Measurements from ENCODE around the gene GABRR3. TPM values are rescaled to one million over a fixed set of nuclear protein-coding genes. Genes with fewer than 3 reads are reported as not detected.
A peak's percentile ranks its signal among the peaks of the same experiment; 100 is the strongest.
"Not testable (repeated sequence)": the region's sequence is repeated elsewhere in the genome, so short reads cannot be mapped to it uniquely, and the experiment has no call there.

Gene GABRR3
- total RNA-seq, 1 donor from 2014 or later = not detected

DNA sequence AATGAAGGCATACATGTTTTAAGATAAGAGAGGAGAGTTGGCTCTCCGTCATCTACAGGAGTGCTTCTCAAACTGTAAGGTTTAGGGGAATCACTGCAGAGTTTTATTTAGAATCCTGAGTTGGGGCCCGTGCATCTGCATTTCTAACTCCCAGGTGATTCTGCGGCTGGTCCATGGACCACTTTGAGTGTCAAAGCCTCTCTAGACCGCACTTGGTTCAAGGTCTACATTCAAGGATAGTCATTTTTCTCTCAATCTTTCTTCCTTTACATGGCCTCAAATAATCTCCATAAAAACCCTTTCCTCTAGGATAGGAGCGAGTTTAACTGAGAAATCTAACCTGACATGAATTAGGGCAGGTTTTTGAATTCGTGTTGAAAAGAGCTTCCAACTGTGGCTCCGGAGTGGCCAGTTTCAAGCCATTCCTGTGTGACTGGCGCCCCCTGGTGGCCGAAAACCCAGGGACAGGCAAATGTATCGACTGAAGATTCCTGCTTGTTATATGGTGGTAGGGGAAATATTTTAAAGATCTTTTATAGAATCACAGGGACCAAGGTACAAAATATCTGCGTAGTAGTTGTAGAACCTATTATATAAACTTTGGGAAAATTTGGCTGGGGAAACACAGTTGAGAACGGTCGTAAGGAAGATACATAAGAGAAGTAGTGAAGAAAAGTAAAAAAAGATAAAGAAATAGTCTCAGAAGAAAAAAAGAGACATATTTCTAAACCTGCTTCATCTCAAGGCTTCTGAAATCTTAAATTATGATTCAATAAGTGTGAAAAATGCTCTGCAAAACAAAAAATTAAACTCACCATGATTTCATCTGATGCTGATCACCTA, 11.9 kb downstream of the GABRR3 start:
- peak; percentile 81 for DNase-seq (ENCODE audit: low read depth)

- peak; percentile 58 for DNase-seq (ENCODE audit: low read depth)
Observed at GRCh38 chr3:98021830-98022560, 13.1 kb downstream of the GABRR3 start.

DNA sequence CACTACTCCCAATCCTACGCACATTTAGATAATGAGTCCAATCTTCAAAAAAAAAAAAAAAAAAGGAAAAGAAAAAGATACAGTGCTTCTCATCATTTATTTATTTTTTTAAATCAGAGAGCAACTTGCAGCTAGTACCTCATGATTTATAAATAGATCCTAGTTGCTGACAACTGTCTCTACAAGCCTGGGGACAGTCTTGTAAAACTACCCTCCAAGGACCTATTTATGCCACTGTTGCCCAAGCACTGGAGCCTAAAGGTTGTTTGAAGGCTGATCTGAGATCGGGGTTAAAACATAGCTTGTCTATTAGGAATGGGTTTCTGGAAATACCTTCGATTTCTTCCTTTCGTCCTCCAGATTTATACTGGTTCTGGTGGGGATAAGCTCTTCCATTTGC, 14.7 kb downstream of the GABRR3 start:
- peak; percentile 38 for DNase-seq (ENCODE audit: low read depth)

GRCh38 chr3:98018301-98018700, 16.8 kb downstream of the GABRR3 start:
- no peak for DNase-seq (ENCODE audit: low read depth)

- DNase-seq (ENCODE audit: low read depth) = no peak
Observed at GRCh38 chr3:98014268-98014585, 20.9 kb downstream of the GABRR3 start.

- DNase-seq (ENCODE audit: low read depth) = no peak
Observed at GRCh38 chr3:98013411-98014267, 21.5 kb downstream of the GABRR3 start.

DNA sequence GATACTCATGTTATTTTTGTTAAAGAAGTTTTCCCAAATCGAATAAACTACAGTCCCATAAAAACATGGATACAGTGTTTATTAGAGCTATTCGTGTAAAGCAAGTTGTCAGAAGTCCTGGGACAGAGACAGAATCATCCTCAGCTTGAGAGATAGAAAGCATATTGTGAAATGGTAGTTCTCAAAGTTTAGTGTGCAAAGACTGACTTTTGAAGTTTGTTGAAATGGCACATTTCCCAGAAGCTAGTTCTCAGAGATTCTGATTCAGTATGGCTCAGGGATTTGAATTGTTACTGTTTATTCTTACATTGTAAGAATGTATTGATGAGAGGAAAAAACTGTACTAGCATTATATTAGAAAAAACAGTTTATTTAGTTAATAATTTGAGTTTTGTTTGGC, 22.1 kb downstream of the GABRR3 start:
- no peak for DNase-seq (ENCODE audit: low read depth)

DNA sequence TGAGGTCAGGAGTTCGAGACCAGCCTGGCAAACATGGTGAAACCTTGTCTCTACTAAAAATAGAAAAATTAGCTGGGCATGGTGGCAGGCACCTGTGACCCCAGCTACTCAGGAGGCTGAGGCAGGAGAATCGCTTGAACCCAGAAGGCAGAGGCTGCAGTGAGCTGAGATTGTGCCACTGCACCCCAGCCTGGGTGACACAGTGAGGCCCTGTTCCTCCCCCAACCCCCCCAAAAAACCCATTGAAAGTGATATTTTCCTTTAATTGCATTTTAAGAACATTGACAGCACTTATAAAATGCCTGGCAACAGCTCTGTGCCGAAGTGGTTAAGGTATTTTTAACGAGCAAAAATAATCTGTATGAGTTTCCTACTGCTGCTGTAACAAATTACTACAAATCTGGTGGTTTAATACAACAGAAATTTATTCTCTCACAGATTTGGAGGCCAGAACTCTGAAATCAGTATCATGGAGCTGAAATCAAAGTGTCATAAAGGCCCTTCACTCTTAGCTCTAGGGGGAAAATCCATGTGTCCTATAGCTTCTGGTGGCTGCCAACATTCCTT, 24.1 kb downstream of the GABRR3 start:
- not testable (repeated sequence) for DNase-seq (ENCODE audit: low read depth)

DNA sequence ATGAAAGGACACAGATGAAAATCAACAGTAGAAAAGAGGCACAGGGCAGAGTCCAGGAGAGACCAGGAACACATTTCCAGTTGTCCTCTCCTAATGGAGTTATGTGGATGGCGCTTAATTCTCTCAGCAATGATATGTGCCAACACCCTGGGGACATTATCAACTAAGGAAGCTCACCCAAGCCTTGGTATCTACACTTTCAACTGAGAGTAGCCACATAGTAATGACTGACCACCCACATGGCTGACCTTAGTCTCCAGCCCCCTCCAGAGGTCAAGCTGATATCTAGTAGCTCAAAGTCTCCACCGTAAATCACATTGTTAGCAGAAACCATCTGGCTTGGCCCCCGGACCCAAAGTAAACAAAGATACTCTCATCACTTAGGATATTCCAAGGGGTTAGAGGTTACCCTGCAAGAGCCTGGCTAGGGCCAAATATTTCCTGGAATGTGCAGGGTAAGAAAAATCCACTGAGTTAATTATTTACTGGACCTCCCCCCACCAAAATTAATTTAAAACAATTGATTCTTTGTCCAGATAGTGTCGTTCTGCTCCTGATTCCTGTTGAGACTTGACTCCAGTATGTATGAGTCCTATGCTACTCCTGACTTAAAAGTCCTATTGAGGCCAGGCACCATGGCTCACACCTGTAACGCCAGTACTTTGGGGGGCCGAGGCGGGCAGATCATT, 24.8 kb downstream of the GABRR3 start:
- no peak for DNase-seq (ENCODE audit: low read depth)

DNA sequence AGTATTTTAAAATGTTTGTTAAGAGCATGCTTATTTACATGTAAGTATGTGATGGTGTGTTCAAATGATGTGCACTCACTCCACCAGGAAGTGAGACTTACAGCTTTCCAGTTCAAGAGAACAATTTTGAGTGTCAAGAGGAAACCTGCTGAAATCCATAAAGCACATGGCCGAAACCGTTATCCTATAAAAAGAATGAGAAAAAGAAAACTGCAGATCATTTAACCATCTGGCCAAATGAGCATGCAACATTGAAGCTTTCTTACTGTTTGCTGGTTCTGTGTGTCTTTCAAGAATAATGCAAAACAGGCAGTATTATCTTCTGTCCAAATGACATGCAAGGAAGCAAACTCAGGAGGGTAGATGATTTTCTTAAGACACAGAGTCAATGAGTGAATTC, 26.3 kb downstream of the GABRR3 start:
- no peak for DNase-seq (ENCODE audit: low read depth)

DNA sequence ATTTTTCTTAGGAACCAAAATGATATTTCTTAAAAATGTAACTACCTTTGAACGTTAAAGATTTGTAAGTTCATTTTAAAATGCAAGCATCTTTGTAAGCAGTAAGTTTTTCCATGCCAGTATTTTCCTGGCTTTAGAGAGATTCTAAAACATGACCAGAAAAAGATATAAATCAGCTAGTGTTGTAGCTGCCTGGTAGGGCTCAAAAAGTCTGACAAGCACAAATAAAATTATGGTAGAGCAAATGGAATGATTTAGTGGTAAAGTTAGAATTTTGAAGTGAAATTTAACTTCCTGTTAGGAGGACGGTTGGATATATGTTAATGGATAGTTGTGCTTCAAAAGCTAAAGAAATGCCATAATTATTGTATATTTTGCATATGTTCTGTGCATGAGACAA, 29.7 kb downstream of the GABRR3 start:
- DNase-seq (ENCODE audit: low read depth) = no peak

DNA sequence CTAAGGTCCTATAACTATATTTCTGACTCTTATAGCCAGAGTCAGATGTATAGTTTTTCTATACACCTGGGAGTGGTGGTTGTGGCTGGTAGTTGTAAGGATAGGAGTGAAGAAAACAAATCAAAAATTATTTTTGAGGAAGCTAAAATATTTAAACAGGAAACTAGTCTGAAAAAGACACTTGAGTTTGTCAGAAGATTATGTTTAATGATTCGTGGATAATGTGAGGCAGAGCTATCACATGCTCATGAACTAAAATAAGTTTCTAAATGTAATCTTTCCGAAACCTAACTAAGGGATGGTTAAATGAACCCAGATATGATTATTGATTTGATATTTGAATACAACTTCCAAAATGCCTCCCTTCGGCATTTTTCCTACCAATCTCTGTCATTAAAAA, 30.4 kb downstream of the GABRR3 start:
- DNase-seq (ENCODE audit: low read depth) = no peak

GRCh38 chr3:98003306-98003969, 31.7 kb downstream of the GABRR3 start:
- no peak for DNase-seq (ENCODE audit: low read depth)

DNA sequence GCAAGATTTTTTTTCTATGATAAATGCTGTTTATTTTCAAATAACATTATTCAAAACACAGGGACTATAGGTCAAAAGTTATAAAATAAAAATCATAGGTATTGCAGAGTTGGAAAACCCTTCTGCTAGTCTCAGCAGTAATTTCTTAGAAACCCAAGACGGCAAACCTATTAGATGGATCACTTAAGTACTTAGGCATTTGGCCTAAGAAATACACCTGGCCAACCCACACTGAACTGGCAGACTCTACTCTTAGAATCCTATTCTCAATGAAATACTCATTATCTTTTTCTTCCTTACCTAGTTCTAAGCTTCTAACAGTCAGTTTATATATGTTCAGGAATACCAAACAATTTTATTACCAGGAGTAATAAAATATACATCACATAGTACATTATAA, 32.4 kb downstream of the GABRR3 start:
- DNase-seq (ENCODE audit: low read depth) = no peak

GRCh38 chr3:97999994-98000393, 35.1 kb downstream of the GABRR3 start:
- DNase-seq (ENCODE audit: low read depth) = no peak

- DNase-seq (ENCODE audit: low read depth) = no peak
Observed at GRCh38 chr3:97999103-97999502, 36.0 kb downstream of the GABRR3 start.

- no peak for DNase-seq (ENCODE audit: low read depth)
Observed at GRCh38 chr3:97996988-97997387, 38.1 kb downstream of the GABRR3 start.

GRCh38 chr3:97994328-97994945, 40.7 kb downstream of the GABRR3 start:
- DNase-seq (ENCODE audit: low read depth) = no peak

- no peak for DNase-seq (ENCODE audit: low read depth)
Observed at GRCh38 chr3:97993526-97993925, 41.6 kb downstream of the GABRR3 start.

Measured in myocyte (in vitro differentiated cells).